HepG2 (cell line): ENCODE results near the gene MUC13. TPM values are rescaled to one million over a fixed set of nuclear protein-coding genes. Genes with fewer than 3 reads are reported as not detected.

Experiments
- ARNT ChIP-seq: fragments of 450-650 bp; IDR thresholded peaks from 2 replicates; pipeline ENCODE4 v1.6.1; 2017
- ATF4 ChIP-seq, 2 experiments: fragments of 450-650 bp in 1 of 2; sonication (generic) in 1 of 2; formaldehyde crosslinking; IDR thresholded peaks; 2 replicates each; pipeline versions ENCODE4 v1.5.0 to v1.8.0; 2020 to 2022; ENCODE audit warnings: mild to moderate bottlenecking in 1 of 2, missing genetic modification reagents in 1 of 2
- CHD4 ChIP-seq: fragments of 200-600 bp; sonication (generic); IDR thresholded peaks from 2 replicates; pipeline ENCODE4 v1.7.0; 2017; ENCODE audit warnings: mild to moderate bottlenecking, low read length, borderline replicate concordance
- DMTF1 ChIP-seq: sonication (generic); formaldehyde crosslinking; IDR thresholded peaks from 2 replicates; pipeline ENCODE4 v1.4.0; 2020; ENCODE audit warnings: mild to moderate bottlenecking, missing genetic modification reagents
- KLF9 ChIP-seq: IDR thresholded peaks from 2 replicates; pipeline ENCODE4 v1.6.1; 2016; ENCODE audit warnings: low read depth
- MAFF ChIP-seq: IDR thresholded peaks from 2 replicates; pipeline ENCODE4 v1.6.1; 2011; ENCODE audit warnings: low read depth, low read length, improper control_type of control experiment
- MEIS2 ChIP-seq: sonication (generic); formaldehyde crosslinking; IDR thresholded peaks from 2 replicates; pipeline ENCODE4 v1.9.0; 2021; ENCODE audit warnings: mild to moderate bottlenecking, missing genetic modification reagents
- NCOR1 ChIP-seq: fragments of 200-600 bp; sonication (generic); IDR thresholded peaks from 2 replicates; pipeline ENCODE4 v1.7.0; 2017; ENCODE audit warnings: antibody characterized with exemption, low read length, borderline replicate concordance
- NFIC ChIP-seq: IDR thresholded peaks from 2 replicates; pipeline ENCODE4 v1.6.1; 2012; ENCODE audit warnings: mild to moderate bottlenecking, low read length, inconsistent platforms
- POLR2AphosphoS2 ChIP-seq: IDR thresholded peaks from 2 replicates; pipeline ENCODE4 v1.6.1; 2011; ENCODE audit warnings: low read depth, low read length, improper control_type of control experiment
- POLR2G ChIP-seq: fragments of 200-400 bp; formaldehyde crosslinking; IDR thresholded peaks from 2 replicates; pipeline ENCODE4 v1.6.1; 2018; ENCODE audit warnings: mild to moderate bottlenecking, low read depth, low read length, moderate library complexity
- PPARG ChIP-seq: conservative IDR thresholded peaks from 2 replicates; pipeline ENCODE4 v1.6.1; 2016; ENCODE audit warnings: missing biosample characterization, missing genetic modification reagents
- RAD51 ChIP-seq: fragments of 450-650 bp; IDR thresholded peaks from 2 replicates; pipeline ENCODE4 v1.6.1; 2016; ENCODE audit warnings: borderline replicate concordance
- RBFOX2 ChIP-seq: fragments of 200-400 bp; formaldehyde crosslinking; IDR thresholded peaks from 2 replicates; pipeline ENCODE4 v1.6.1; 2017; ENCODE audit warnings: low read depth, mild to moderate bottlenecking, low read length
- SMAD1 ChIP-seq: sonication (generic); formaldehyde crosslinking; IDR thresholded peaks from 2 replicates; pipeline ENCODE4 v1.4.0; 2020; ENCODE audit warnings: missing genetic modification reagents, low read depth, mild to moderate bottlenecking, borderline replicate concordance
- ZFP62 ChIP-seq: sonication (generic); formaldehyde crosslinking; IDR thresholded peaks from 2 replicates; pipeline ENCODE4 v1.4.0; 2020; ENCODE audit warnings: missing genetic modification reagents
- ZFP91 ChIP-seq: sonication (generic); formaldehyde crosslinking; IDR thresholded peaks from 2 replicates; pipeline ENCODE4 v1.9.0; 2022; ENCODE audit warnings: missing genetic modification reagents, mild to moderate bottlenecking, borderline replicate concordance
- ZKSCAN8 ChIP-seq: IDR thresholded peaks from 2 replicates; pipeline ENCODE4 v1.6.1; 2016; ENCODE audit warnings: borderline replicate concordance, missing genetic modification reagents, missing compliant biosample characterization
- ZNF205 ChIP-seq: IDR thresholded peaks from 2 replicates; pipeline ENCODE4 v1.6.1; 2018; ENCODE audit warnings: missing biosample characterization, missing genetic modification reagents
- ZNF460 ChIP-seq: sonication (generic); formaldehyde crosslinking; IDR thresholded peaks from 2 replicates; pipeline ENCODE4 v1.5.1; 2020; ENCODE audit warnings: missing genetic modification reagents, mild to moderate bottlenecking, borderline replicate concordance
- ZNF660 ChIP-seq: sonication (generic); formaldehyde crosslinking; IDR thresholded peaks from 2 replicates; pipeline ENCODE4 v1.5.1; 2020; ENCODE audit warnings: mild to moderate bottlenecking, low read depth, missing genetic modification reagents, borderline replicate concordance
- ZNF703 ChIP-seq: sonication (generic); formaldehyde crosslinking; IDR thresholded peaks from 2 replicates; pipeline ENCODE4 v1.5.1; 2020; ENCODE audit warnings: missing genetic modification reagents, mild to moderate bottlenecking, moderate library complexity, borderline replicate concordance
- ZNF768 ChIP-seq: sonication (generic); formaldehyde crosslinking; IDR thresholded peaks from 2 replicates; pipeline ENCODE4 v1.4.0; 2020; ENCODE audit warnings: missing genetic modification reagents
- ZNF780A ChIP-seq: sonication (generic); formaldehyde crosslinking; IDR thresholded peaks from 2 replicates; pipeline ENCODE4 v1.8.0; 2022; ENCODE audit warnings: mild to moderate bottlenecking, missing genetic modification reagents, moderate library complexity
- ZSCAN12 ChIP-seq: sonication (generic); formaldehyde crosslinking; IDR thresholded peaks from 2 replicates; pipeline ENCODE4 v1.9.0; 2021; ENCODE audit warnings: mild to moderate bottlenecking, missing genetic modification reagents
- ZSCAN20 ChIP-seq: sonication (generic); formaldehyde crosslinking; IDR thresholded peaks from 2 replicates; pipeline ENCODE4 v1.4.0; 2020; ENCODE audit warnings: missing genetic modification reagents, mild to moderate bottlenecking, borderline replicate concordance
- polyA plus RNA-seq, 8 experiments: library from polyadenylated mRNA; depleted of rRNA in 3 of 8; stranded (reverse) in 7 of 8; unstranded in 1 of 8; fragments of >200 nt; fragmentation: Illumina TruSeq in 4 of 8; extraction: Trizol in 4 of 8; gene quantifications; 2 replicates each; pipeline versions ENCODE4 v1.2.1 to v1.2.3, GENCODE V29; 2011 to 2016; ENCODE audit warnings: low read depth in 4 of 8, missing spikeins in 1 of 8, mixed read lengths in 1 of 8; ENCODE audit not compliant: insufficient read depth in 1 of 8
- total RNA-seq, 5 experiments: library from RNA; depleted of rRNA; stranded (reverse); fragments of >200 nt; fragmentation: Illumina TruSeq; extraction: Trizol; gene quantifications; 2 replicates each; pipeline ENCODE4 v1.2.3, GENCODE V29; 2016; ENCODE audit warnings: low read depth in 1 of 5

MUC13 gene
- total and polyA plus RNA-seq, 2 of the 13 experiments (the other 11 are each of a cell fraction or from before 2014, with no cell fraction given) = 0.04 to 1.2 TPM

DNA sequence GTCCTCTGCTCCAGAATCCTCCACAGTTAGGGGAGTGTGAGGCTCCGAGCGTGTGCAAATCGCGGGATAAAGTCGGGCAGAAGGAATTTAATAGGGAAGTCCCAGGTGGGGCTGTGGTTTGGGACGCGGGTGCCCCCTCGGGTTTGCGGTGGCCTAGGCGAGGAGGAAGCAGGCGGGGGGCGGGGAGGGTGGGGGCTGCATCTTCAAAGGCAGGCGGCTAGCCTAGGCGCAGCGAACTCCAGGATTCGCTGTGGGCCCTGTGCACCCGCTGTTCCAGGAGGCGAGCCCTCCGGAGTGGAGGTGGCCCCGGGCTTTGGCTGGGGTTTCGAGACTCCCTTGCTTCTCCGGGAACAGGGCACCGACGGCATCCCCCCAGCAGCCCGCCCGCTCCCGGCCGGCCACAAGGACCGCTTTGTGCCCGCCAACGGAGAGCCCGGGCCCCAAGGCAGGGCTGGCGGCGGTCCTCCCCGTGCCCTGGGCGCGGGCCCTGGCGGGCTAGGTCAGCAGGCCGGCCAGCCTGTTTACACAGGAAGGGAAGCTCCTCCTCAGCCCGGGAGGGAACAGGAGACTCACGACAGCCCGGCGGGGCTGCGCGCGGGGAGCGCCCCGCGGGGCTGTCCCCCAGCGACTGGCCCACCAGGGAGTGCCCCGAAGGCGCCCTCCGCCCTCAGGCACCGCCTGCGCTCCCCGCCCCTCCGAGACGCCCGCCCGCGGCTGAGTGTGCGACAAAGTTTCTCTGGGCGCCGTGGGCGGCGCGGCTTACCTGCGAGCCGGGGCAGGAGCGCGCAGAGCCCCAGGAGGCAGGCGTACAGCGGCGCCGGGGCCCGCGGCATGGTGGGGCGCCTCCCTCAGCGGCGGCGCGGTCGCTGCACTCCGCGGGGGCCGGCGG is 48.1 kb downstream of the MUC13 start (continued):
- no peak for TF ChIP-seq ZNF780A (CRISPR knock-in tag)
- peak; percentile 39; the same call in 1 of the 2 replicates for TF ChIP-seq ZFP91
- no peak for TF ChIP-seq ZNF703 (CRISPR knock-in tag)
- TF ChIP-seq ZSCAN12 = no peak; the same call in 1 of the 2 replicates
- no peak for TF ChIP-seq RAD51
- TF ChIP-seq ZKSCAN8 (CRISPR knock-in tag) = no peak
- TF ChIP-seq ATF4 (CRISPR knock-in tag; IDR thresholded peaks at IDR 0.05) = peak in 1 of 2 experiments; percentile 52; a peak in 2 of 4 replicates
- no peak for TF ChIP-seq PPARG (CRISPR knock-in tag)
- TF ChIP-seq ZNF460 (CRISPR knock-in tag) = no peak
- TF ChIP-seq ZFP62 (CRISPR knock-in tag) = no peak
- TF ChIP-seq CHD4 = no peak
- TF ChIP-seq ZNF660 (CRISPR knock-in tag) = no peak
- TF ChIP-seq NFIC = no peak
- no peak for TF ChIP-seq DMTF1 (CRISPR knock-in tag)
- no peak for TF ChIP-seq POLR2AphosphoS2
- no peak for TF ChIP-seq SMAD1
- peak; percentile 71 for TF ChIP-seq POLR2G
- TF ChIP-seq RBFOX2 = peak; percentile 87
- peak; percentile 42; the same call in 1 of the 2 replicates for TF ChIP-seq MEIS2 (CRISPR knock-in tag)
- TF ChIP-seq ARNT = no peak
- TF ChIP-seq NCOR1 = 0 out of 2 replicates have a peak, but pooled peaks have one; percentile 10
- 0 out of 2 replicates have a peak, but pooled peaks have one; percentile 36 for TF ChIP-seq KLF9 (CRISPR knock-in tag)
- TF ChIP-seq ZNF205 = no peak
- TF ChIP-seq MAFF = no peak
- TF ChIP-seq ZNF768 (CRISPR knock-in tag) = peak; percentile 68
- TF ChIP-seq ZSCAN20 = 0 out of 2 replicates have a peak, but pooled peaks have one; percentile 59
